Mesothelial cell of epicardium (in vitro differentiated cells): Measurements from ENCODE around the gene ALK. TPM values are rescaled to one million over a fixed set of nuclear protein-coding genes. Genes with fewer than 3 reads are reported as not detected.

Experiments
- DNase-seq, 2 experiments: peaks; one replicate each; pipeline ENCODE4 v3.0.0; 2021; ENCODE audit warnings: low spot score in 2 of 2; ENCODE audit not compliant: unreplicated experiment in 2 of 2
- H3K27ac Mint-ChIP-seq: 2 replicates; pipeline ENCODE4 v1.8.0; 2021; ENCODE audit warnings: mixed read lengths
- H3K27me3 Mint-ChIP-seq: 2 replicates; pipeline ENCODE4 v1.8.0; 2021; ENCODE audit warnings: low read depth, mixed read lengths
- H3K36me3 Mint-ChIP-seq: 2 replicates; pipeline ENCODE4 v1.8.0; 2021; ENCODE audit warnings: mixed read lengths
- H3K4me1 Mint-ChIP-seq: 2 replicates; pipeline ENCODE4 v1.8.0; 2021; ENCODE audit warnings: mixed read lengths
- H3K4me3 Mint-ChIP-seq: 2 replicates; pipeline ENCODE4 v1.8.0; 2021; ENCODE audit warnings: mild to moderate bottlenecking, moderate library complexity, mixed read lengths
- H3K9me3 Mint-ChIP-seq: 2 replicates; pipeline ENCODE4 v1.8.0; 2021; ENCODE audit warnings: mixed read lengths
- CTCF ChIP-seq: fragments of 200-600 bp; sonication (generic); IDR thresholded peaks from one replicate; pipeline ENCODE4 v1.5.0; 2021; ENCODE audit warnings: antibody characterized with exemption; ENCODE audit not compliant: unreplicated experiment
- total RNA-seq: library from RNA; stranded (reverse); gene quantifications from 3 replicates; pipeline ENCODE4 v1.2.1, GENCODE V29; 2021

ALK gene
- total RNA-seq, 1 donor from 2014 or later, result 0.13 TPM

DNA sequence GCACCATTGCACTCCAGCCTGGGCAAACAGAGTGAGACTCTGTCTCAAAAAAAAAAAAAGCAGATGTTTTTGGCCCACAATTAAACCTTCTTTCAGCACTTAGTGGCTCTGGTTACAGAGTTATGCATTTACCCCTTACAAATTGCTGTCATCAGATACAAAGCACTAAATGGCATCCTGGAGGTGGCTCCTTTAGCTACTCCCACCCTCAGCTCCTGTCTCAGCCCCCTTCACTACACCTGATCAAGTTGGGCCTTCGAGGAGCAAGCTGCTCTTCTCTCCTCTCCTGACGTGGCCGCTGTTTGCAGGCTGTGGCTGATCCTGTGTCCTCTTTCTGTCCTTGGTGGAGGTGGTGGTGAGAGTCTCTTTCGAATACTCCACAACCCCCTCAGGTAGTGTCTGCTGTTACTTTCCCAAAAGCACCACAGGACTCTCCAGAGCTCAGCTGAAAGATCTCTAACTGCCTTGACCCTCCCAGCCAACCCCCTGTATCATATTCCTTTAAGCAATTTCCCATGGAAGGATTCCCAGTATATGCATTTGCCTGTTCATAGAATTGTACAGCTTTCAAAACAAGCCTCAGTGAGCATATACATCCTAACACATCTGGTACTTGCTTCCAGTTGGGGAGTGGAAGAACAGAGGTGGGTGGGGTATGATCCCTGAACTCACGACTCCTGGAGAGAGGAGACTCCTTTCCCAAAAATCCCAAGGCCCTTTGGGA, 520.3 kb downstream of the ALK start:
- no peak overlapping the region for H3K27ac Mint-ChIP-seq

GRCh38 chr2:29398384-29399237, 522.8 kb downstream of the ALK start:
- Mint-ChIP-seq H3K4me1 (no peaks in the 10 kb centered on the region), H3K36me3 (no peaks in the 10 kb centered on the region), H3K4me3 (no peak overlapping the region), H3K9me3 (no peaks in the 10 kb centered on the region), H3K27ac (no peak overlapping the region), H3K27me3 (peaks cover 28% of the 10 kb centered on the region)
- no peak for TF ChIP-seq CTCF
- no peak for DNase-seq

More for the DNA sequence above, 520.3 kb downstream of the ALK start:
- H3K9me3 Mint-ChIP-seq, result no peaks in the 10 kb centered on the region
- DNase-seq, result no peak
- H3K4me1 Mint-ChIP-seq, result no peaks in the 10 kb centered on the region
- no peaks in the 10 kb centered on the region for H3K36me3 Mint-ChIP-seq
- H3K27me3 Mint-ChIP-seq, result peaks cover 18% of the 10 kb centered on the region
- no peak for TF ChIP-seq CTCF
- H3K4me3 Mint-ChIP-seq, result no peak overlapping the region

GRCh38 chr2:29397713-29398112, 523.7 kb downstream of the ALK start:
- Mint-ChIP-seq H3K4me1 (no peaks in the 10 kb centered on the region), H3K27ac (no peak overlapping the region), H3K27me3 (peaks cover 35% of the 10 kb centered on the region), H3K9me3 (no peaks in the 10 kb centered on the region), H3K36me3 (no peaks in the 10 kb centered on the region), H3K4me3 (no peak overlapping the region)
- DNase-seq, result no peak
- TF ChIP-seq CTCF, result no peak

- Mint-ChIP-seq H3K9me3 (no peaks in the 10 kb centered on the region), H3K4me3 (no peak overlapping the region), H3K4me1 (no peaks in the 10 kb centered on the region), H3K27ac (no peak overlapping the region), H3K36me3 (no peaks in the 10 kb centered on the region), H3K27me3 (peaks cover 36% of the 10 kb centered on the region)
- TF ChIP-seq CTCF, result no peak
- no peak for DNase-seq
Measured at GRCh38 chr2:29397039-29397438, 524.3 kb downstream of the ALK start.

DNA sequence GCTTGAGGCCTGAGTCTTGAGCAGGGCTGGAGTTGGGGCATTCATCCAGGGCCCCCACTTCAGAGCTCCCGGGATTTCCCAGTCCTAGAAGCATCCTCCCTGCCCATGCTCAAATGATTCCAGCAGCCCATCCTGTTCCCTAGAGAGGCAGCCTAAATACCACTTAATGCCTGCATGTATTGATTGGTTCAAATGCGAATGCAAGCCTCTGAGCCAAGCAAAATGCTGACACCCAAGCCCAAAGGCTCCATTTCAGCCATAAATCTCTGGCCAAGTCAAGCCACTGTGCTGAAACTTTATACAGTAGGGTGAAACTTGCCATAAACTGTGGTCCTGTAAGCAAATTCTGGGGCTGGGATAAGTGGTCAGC, 526.4 kb downstream of the ALK start:
- DNase-seq, result no peak
- Mint-ChIP-seq H3K36me3 (no peaks in the 10 kb centered on the region), H3K4me3 (no peak overlapping the region), H3K27ac (no peak overlapping the region), H3K9me3 (no peaks in the 10 kb centered on the region), H3K27me3 (peaks cover 34% of the 10 kb centered on the region), H3K4me1 (no peaks in the 10 kb centered on the region)
- no peak for TF ChIP-seq CTCF
